ENCODE results near the gene CS.

CS gene

DNA sequence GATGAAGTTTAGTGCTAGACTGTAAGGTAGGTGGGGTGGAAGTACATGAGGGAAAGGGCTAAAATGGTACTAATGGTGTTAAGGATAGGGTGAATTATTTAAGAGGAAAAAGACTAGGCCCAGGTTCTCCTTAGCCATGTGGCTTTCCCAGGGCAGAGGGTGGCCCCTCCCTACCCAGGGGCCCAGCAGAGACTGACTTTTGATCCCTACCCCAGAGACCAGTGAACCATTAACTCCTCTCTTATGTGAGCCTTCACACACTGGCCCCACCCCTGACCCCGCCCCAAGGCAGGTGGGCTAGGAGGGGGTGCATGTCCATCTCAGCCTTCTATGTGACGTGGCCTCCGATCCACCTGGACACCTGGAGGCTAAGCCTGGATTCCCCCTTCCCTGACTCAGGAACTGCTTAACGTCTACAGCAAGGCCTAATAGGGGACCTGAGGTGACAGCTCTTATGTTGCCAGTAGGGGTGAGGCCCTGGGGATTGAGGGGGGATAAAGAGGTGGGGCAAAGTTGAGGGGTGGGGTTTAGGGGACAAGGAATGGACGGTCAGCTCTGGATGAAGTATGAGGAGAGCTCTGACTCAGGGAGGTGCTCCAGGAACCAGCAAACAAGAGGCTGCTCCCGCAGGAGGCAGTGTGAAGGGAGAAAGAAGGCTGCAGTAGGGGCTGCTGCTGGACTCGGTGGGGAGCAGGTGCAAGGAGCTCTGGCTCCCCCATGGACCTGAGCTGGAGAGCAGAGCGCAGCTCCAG lies 69.5 kb downstream of the CS start:
- Histone ChIP-seq H3K79me2 (no peaks in the 10 kb centered on the region), H3K9me3 (ENCODE audit: control insufficient read depth, low read length) (no peaks in the 10 kb centered on the region), H3K4me1 (no peaks in the 10 kb centered on the region), H3K4me3 (ENCODE audit: low read depth, low read length) (no peak overlapping the region), H3K27ac (no peak overlapping the region), H3K9ac (no peak overlapping the region), H3K4me2 (ENCODE audit: low read length) (no peak overlapping the region), H2AFZ (no peak overlapping the region), H3K36me3 (ENCODE audit: control insufficient read depth, insufficient read depth, low read length) (no peaks in the 10 kb centered on the region), H3K27me3 (ENCODE audit: control insufficient read depth, insufficient read depth, low read length) (no peaks in the 10 kb centered on the region)
- TF ChIP-seq, protein P1, sequence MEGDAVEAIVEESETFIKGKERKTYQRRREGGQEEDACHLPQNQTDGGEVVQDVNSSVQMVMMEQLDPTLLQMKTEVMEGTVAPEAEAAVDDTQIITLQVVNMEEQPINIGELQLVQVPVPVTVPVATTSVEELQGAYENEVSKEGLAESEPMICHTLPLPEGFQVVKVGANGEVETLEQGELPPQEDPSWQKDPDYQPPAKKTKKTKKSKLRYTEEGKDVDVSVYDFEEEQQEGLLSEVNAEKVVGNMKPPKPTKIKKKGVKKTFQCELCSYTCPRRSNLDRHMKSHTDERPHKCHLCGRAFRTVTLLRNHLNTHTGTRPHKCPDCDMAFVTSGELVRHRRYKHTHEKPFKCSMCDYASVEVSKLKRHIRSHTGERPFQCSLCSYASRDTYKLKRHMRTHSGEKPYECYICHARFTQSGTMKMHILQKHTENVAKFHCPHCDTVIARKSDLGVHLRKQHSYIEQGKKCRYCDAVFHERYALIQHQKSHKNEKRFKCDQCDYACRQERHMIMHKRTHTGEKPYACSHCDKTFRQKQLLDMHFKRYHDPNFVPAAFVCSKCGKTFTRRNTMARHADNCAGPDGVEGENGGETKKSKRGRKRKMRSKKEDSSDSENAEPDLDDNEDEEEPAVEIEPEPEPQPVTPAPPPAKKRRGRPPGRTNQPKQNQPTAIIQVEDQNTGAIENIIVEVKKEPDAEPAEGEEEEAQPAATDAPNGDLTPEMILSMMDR (IDR thresholded peaks at IDR 0.05): no peak

DNA sequence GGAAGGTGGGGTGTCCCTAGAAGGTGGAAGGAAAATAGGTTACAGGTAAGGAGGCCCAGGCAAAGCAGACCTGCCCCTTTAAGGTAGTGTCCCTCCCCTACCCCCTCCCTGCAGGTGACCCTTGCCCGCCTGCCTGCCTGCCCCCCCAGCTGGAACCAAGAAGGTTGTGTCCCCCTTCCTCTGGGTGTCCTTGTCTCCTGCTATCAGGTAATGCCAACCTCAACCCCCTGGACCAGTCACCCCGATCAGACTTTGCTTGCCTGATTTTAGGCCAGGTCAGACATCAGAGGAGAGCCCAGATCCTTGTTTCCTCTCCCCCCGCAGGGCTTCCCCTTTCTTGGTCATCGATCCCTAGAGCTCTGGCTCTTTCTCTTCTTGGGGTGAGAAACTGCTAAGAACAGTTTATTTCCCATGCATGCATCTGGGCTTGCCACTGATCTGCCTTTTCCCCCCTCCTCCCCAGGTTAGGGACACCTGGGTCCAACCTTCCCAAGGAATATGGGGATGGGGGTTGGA lies 70.2 kb downstream of the CS start, which contains the start of gene SLC39A5:
Gene SLC39A5, plus strand, starts transcription at position 136 of the 516 bp plus-strand sequence. CDS start 1,224 bp downstream, outside the sequence.
- H3K4me1 ChIP-seq: no peaks in the 10 kb centered on the region
- H3K9me3 ChIP-seq (ENCODE audit: control insufficient read depth, low read length): no peaks in the 10 kb centered on the region
- no peak within 1 kb of the TSS for H3K9ac ChIP-seq
- no peak within 1 kb of the TSS for H2AFZ ChIP-seq
- no peaks in the 10 kb centered on the region for H3K27me3 ChIP-seq (ENCODE audit: control insufficient read depth, insufficient read depth, low read length)
- no peaks in the 10 kb centered on the region for H3K36me3 ChIP-seq (ENCODE audit: control insufficient read depth, insufficient read depth, low read length)
- H3K79me2 ChIP-seq: no peaks in the 10 kb centered on the region
- TF ChIP-seq, protein P1 (IDR thresholded peaks at IDR 0.05): no peak
- no peak within 1 kb of the TSS for H3K4me2 ChIP-seq (ENCODE audit: low read length)
- no peak within 1 kb of the TSS for H3K4me3 ChIP-seq (ENCODE audit: low read depth, low read length)
- H3K27ac ChIP-seq: no peak within 1 kb of the TSS

DNA sequence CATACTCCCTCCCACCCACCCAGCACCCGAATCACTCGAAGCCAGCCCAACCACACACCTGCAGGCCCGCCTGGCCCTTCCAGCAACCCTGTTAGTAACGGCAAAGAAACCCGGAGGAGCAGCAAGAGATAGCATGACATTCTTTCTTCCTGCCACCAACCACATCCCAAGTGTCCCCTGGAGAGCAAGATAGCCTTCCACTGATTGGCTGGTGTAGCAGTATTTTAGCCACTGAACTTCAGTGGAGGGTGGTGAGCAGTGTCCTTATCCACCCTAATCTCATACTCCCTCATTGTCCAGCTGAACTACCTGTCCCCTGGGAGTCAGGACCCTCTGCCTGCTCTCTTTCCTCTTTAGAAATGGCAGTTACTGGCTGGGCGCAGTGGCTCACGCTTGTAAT lies 71.0 kb downstream of the CS start:
- Histone ChIP-seq H2AFZ (no peak overlapping the region), H3K36me3 (ENCODE audit: control insufficient read depth, insufficient read depth, low read length) (no peaks in the 10 kb centered on the region), H3K27me3 (ENCODE audit: control insufficient read depth, insufficient read depth, low read length) (no peaks in the 10 kb centered on the region), H3K79me2 (no peaks in the 10 kb centered on the region), H3K4me1 (no peaks in the 10 kb centered on the region), H3K9me3 (ENCODE audit: control insufficient read depth, low read length) (no peaks in the 10 kb centered on the region), H3K27ac (no peak overlapping the region), H3K4me2 (ENCODE audit: low read length) (no peak overlapping the region), H3K4me3 (ENCODE audit: low read depth, low read length) (no peak overlapping the region), H3K9ac (no peak overlapping the region)
- TF ChIP-seq, protein P1 (IDR thresholded peaks at IDR 0.05): no peak

DNA sequence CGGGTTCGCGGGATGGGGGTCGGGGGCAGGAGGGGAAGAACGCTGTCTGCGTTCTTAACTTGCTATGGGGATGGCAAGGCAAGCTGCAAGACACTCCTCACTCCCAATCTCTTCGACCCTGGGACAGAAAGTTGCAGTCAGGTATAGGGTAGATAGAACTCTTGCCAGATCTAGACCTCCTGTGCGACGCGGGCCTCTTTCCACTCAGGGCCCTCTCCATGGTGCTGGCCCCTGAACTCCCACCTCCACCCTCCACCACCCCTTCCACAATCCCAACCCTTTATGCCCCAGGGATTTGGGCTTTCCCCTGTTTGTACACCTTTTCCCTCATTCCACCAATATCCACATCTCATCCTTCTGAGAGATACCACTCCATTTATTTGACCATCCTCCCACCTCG lies 75.2 kb downstream of the CS start:
- H2AFZ ChIP-seq: peak overlapping the region; percentile 79
- TF ChIP-seq, protein P1 (IDR thresholded peaks at IDR 0.05): no peak
- peaks cover 2% of the 10 kb centered on the region for H3K79me2 ChIP-seq
- peaks cover 6% of the 10 kb centered on the region for H3K4me1 ChIP-seq
- H3K9ac ChIP-seq: no peak overlapping the region
- no peaks in the 10 kb centered on the region for H3K9me3 ChIP-seq (ENCODE audit: control insufficient read depth, low read length)
- H3K27me3 ChIP-seq (ENCODE audit: control insufficient read depth, insufficient read depth, low read length): no peaks in the 10 kb centered on the region
- peak overlapping the region; percentile 84 for H3K4me2 ChIP-seq (ENCODE audit: low read length)
- H3K4me3 ChIP-seq (ENCODE audit: low read depth, low read length): peak overlapping the region; percentile 66
- H3K36me3 ChIP-seq (ENCODE audit: control insufficient read depth, insufficient read depth, low read length): no peaks in the 10 kb centered on the region
- H3K27ac ChIP-seq: no peak overlapping the region
